GM19023 (cell line): Measurements from ENCODE around the gene DIDO1.

Experiments used
- ATAC-seq: cut with Tn5 transposase; IDR thresholded peaks from one replicate; pipeline ENCODE4 v1.9.1; 2021; ENCODE audit warnings: mild to moderate bottlenecking, moderate library complexity; ENCODE audit not compliant: unreplicated experiment

The DIDO1 gene

DNA sequence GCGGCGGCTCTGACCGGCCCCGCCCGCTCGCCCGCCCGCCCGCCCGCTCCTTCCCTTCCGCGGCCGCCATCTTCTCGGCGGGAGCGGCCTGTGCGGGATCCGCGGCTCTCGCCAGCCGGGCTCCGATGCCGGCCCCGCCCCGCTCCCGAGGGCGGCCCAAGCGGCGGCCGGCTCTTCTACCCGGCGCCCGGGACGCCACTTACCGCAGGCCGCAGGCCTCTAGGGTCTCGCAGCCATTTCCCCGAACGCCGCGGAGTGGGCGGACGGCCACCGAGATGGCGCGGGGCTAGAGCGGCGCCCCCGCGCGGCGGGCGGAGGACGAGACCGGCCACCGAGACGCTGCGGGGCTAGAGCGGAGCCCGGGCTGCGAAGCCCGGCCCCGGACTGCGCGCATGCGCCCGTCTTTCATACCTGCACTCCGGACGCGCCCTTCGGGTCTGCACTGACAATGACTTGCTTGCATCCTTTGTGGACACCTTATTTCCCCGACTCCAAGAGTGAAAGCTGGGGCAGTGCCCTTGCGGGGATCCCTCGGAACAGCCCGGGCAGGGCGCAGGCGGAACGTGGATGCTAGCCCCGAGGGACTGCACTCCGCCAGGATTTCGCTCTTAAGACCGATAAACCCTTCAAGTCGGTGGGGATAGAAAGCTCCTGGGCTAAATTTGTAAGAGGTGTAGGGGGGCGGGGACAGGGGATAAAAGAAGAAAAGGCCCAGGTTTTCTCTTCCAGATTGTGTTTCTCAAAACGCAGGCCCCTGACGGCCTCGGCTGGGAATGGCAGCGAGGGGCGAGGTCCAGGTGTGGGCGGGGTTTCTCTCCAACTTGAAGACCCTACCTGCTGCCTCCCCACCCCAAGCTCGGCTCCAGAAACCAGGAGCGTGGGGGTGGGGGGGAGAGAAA lies at the start of gene DIDO1:
Gene DIDO1 (minus strand): TSS at position 277 of the 899 bp plus-strand sequence.
- ATAC-seq = peak; percentile 73

- no peak for ATAC-seq
These were observed 49.0 kb upstream of the DIDO1 start for GRCh38 chr20:62975251-62975760.

GRCh38 chr20:62972845-62973745 lies 46.8 kb upstream of the DIDO1 start:
- no peak for ATAC-seq

GRCh38 chr20:62971950-62972844 lies 45.9 kb upstream of the DIDO1 start:
- ATAC-seq = peak; percentile 74

DNA sequence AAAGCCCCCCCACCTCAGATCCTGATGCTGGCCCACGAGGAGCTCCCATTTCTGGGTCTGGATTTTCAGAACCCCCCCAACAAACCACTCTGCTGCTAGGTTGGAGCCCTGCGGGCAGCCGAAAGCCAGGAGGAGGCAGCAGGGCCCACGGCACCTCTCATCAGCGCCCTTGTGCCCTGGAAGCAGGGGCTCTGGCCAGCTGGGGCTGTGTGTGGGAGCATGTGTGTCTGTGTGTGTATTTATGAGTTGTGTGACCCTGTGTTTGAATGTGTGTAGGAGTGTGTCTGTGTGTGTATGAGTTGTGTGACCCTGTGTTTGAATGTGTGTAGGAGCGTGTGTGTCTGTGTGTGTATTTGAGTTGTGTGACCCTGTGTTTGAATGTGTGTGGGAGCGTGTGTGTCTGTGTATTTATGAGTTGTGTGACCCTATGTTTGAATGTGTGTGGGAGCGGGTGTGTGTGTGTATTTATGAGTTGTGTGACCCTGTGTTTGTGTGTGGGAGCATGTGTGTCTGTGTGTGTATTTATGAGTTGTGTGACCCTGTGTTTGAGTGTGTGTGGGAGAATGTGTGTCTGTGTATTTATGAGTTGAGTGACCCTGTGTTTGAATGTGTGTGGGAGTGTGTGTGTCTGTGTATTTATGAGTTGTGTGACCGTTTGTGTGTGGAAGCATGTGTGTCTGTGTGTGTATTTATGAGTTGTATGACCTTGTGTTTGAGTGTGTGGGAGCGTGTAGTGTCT lies 45.1 kb upstream of the DIDO1 start:
- ATAC-seq = no peak

GRCh38 chr20:62970307-62971210 lies 44.3 kb upstream of the DIDO1 start:
- no peak for ATAC-seq

- ATAC-seq = no peak
These were observed 43.6 kb upstream of the DIDO1 start for GRCh38 chr20:62969939-62970306.

DNA sequence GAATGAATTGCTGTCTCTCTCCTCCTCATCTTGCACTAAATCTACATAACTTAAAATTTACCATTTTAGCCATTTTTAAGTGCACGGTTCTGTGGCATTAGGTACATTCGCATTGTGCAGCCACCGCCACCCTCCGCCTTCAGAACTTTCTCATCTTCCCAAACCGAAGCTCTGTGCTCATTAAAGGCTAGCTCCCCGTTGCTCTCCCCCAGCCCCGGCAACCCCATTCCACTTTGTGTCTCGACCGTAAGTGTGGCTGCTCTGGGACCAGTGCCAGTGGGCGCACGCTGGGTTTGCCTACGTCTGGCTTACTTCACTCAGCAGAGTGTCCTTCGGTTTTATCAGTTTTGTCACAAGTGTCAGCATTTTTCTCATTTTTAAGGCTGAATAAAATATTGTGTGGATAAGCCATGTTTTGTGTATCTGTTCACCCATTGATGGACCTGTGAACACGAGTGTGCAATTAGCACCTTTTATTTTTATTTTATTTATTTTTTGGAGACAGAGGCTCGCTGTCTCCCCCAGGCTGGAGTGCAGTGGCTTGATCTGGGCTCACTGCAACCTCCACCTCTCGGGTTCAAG lies 43.0 kb upstream of the DIDO1 start:
- no peak for ATAC-seq

DNA sequence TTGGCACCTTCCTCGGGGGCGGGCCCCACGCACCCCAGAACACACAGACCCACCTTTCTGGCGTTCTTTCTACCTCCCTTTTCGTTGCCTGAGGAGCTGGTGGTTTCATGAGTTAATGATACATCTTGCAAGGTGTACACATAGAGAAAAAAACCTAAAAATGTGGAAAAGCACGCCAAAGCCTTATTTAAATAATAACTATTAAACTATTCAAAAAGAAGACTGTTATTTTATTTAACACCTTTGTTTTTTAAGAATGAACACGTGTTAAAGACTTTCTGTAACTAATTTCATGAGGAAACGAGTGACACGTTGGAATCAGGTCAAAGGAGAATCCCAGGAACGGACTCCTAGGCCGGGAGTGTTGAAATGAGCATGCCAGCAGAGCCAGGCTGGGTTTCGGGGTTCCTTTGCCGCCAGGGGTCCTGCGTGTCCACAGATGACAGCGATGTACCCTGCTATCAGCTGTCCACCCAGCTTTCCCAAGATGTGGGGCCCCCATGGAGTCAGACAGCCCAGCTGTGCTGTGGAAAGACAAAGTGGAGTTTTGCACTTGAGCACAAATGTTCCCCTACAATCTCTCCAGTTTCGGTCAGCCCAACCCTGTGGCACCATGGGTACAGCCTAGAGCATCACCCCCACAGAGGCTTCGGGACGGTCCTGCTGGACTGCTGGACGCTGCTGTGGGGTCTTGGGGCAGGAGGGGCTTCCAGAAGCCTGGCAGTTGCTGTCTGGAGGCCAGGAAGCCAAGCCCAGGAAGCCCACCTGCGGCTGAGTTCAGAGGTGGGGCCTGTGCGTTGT lies 42.3 kb upstream of the DIDO1 start:
- no peak for ATAC-seq

GRCh38 chr20:62967628-62968351 lies 41.5 kb upstream of the DIDO1 start:
- ATAC-seq = no peak

DNA sequence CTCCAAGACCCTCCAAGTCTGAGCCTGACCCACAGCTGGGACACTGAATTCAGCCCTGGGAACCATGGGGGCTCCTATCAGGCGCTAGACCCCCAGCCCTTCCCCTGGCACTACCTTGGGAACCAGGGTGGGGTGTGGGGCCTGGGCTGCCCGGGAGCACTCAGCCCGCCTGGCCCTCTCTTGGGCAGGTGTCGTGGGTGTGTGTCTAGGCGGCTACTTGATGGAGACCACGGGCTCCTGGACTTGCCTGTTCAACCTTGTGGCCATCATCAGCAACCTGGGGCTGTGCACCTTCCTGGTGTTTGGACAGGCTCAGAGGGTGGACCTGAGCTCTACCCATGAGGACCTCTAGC lies 40.8 kb upstream of the DIDO1 start:
- ATAC-seq = no peak

DNA sequence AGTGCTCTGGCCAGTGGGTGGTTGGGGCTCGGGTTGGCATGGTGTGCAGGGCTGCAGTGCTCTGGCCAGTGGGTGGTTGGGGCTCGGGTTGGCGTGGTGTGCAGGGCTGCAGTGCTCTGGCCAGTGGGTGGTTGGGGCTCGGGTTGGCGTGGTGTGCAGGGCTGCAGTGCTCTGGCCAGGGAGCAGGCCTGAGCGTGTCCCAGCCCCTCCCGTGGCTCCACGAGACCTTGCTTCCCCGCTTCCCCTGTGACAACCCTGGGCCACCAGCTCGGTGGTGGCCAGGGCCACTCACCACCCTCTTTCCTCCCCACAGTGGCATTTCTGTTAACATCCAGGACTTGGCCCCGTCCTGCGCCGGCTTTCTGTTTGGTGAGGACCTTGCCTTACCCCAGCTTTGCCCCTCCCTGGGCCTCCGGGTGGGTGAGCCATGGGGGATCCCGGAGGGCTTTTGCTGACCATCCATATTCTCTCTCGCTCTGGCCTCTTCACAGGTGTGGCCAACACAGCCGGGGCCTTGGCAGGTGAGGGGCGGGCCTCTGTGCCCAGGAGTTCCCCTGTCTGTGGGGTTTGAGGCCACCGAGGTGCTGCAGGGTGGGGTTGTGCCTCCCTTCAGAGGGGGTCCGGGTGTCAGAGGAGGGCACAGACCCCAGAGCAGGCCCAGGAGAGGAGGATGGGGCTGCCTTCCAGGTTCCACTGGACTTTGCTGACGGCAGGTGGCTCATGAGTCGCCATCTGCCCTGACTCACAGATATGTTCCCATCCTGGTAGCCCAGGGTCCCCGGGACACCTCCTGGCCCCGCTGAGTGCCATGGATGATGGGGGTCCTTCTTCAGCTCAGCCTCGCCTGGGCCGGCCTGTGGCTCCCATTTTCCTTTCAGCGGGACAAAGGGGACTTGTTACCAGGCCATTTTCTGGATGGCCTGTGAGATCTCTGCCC lies 40.2 kb upstream of the DIDO1 start:
- no peak for ATAC-seq

GRCh38 chr20:62965363-62965771 lies 39.1 kb upstream of the DIDO1 start:
- no peak for ATAC-seq

GRCh38 chr20:62964700-62965099 lies 38.4 kb upstream of the DIDO1 start:
- ATAC-seq = no peak

- ATAC-seq = no peak
These were observed 37.5 kb upstream of the DIDO1 start for GRCh38 chr20:62963614-62964397.
